NCI-H187 treated with DMSO at 0.1 percent for 48 hours (cell line): ENCODE data around the gene FOXP2.
"Not testable (repeated sequence)": the region's sequence is repeated elsewhere in the genome, so short reads cannot be mapped to it uniquely, and the experiment has no call there.

Source experiments
- DNase-seq: peaks from one replicate; lab custom pipeline; 2025; lab: John Stamatoyannopoulos, UW

Gene FOXP2

DNA sequence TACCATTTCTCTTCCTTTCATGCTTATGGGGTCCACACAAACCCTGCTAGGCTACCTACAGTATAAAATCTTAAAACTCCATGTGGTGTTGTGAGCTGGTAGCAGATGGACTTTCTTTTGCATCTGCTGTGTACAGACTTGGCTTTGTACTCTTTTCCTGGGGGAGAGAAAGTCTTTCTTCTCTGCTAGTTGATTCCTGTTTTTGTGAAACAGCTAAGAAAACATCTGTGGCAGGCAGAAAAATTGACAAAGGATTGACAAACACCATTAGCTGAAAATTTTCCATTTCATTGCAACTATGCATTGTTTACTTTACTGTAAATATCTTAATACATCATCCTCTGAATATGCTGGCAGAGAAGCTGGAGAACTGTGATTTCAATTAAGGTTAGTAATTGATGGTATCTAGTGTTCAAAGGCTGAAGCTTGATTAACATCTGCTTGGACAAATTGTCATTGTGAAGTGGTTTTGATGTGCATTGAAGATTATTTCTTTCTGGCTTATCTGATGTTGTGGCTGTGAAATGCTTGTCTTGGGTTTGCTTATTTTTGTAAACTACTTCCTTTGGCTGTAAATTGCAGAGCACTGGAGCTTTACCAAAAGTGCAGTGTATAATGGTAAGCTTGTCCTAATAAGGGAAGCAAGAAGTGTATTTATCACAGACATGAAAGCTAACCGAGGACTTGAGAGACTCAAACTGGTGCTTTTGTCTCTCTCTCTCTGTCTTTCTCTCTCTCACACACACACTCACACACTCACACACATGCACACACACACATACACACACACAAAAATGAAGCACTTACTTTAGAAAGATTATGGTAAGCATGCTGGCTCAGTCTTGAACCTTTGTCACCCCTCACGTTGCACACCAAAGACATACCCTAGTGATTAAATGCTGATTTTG lies at the start of gene FOXP2:
TSS of gene FOXP2 (plus strand) at position 660 of the 908 bp plus-strand sequence. CDS start 11,697 bp downstream, outside the sequence.
- peak; percentile 60 for DNase-seq

DNA sequence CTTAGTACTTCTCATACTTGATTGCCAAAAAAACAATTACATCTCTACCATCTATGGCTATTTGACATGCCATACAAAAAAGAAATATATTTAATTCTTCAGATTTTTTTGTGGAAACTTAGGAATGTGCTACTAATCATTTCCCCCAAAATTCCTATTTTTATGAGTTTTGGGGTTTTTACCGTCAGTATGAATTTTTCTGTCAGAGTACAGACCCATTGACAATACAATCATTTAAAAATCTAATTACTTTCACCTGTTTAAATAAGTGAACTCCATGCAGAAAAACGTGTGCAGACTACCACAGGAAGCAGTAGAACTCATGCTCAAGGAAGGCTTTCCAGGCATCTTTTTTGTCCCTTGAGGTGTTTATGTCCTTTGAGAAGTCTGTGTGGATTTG lies 48.8 kb upstream of the FOXP2 start:
- DNase-seq: no peak

DNA sequence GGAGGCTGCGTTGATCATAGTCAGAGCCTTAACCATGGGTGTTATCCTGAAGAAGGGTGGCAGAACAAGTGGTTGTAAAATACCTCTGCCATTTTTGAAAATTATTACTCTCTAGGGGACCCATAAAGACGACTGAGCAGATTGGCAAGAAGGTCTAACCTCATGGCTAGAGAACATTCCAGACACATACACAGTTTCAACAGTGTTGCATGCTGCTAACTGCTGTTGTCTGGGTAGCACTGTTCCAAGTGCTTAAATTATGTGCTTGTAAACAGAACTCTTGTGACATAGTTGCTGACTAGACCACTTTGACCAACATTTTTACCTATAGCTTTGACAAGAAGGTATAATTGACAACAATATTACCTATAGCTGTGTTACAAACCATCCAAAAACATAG lies 46.1 kb upstream of the FOXP2 start:
- DNase-seq: no peak

DNA sequence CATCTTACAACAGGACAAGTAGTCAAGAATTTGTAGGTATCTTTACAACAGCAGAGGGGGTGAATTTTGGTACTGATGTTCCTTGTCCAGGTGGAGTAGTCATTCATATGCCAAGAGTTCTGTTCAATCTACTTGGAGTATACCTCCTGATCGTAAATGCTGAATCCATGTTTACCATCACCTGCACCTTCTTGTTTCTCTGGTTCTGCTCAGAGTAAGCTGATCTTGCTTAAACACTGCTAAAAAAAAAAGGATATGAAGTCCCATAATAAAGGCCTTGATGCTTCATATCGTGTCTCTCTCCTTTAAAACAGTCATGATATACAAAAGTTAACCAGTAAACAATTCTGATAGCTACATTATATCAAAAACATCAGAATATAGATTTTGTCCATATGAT lies 45.3 kb upstream of the FOXP2 start:
- DNase-seq: no peak

DNA sequence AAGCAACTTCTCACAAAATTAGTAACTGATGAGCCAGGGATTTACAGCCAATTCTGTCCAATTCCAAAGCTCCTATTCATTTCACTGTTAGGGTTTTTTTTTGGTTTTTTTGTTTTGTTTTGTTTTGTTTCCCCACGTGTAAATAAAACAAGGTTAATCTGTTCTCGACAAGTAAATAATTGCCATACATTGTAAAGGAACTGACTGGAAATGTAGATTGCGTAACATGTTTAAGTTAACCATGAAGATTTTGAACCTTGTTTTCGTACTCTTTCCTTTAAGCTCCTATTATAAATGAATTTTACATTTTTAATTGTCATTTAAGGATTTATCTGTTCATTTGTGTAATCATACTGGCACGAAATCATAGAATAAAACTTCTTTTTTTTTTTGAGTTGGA lies 42.0 kb upstream of the FOXP2 start:
- no peak for DNase-seq

DNA sequence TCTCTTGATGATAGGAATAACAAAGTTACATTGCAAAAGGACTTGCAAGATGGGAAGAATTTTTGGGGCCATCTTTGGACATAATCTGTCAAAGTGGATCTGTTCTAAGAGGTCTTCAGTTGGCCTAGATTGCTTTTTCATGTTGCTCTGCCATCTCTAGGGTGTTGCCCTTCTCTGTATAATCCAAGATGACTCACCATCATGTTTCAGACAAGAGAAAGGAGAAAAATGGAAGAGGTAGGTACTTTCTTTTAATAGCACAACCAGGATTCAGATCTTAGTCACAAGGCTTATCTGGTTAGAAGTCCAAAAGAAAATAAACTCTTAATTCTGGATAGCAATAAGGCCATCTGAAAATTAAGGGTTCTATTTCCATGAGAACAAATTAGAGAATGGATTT lies 38.7 kb upstream of the FOXP2 start:
- no peak for DNase-seq

DNA sequence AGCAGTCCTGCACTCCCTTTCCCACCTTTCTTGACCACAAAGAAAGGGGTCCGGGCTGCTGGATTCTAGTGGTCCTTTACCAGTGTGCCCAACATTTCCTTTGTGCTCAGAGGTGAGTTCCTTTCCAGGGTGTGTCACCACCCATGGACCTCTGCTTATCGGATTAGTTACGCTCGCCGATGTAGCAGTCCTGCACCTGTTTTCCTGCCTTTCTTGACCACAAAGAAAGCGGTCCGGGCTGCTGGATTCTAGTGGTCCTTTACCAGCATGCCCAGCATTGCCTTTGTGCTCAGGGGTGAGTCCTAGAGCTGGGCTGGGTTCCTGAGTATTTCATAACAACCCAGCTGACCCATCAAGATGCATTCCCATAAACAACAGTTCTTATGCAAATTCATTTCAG lies 30.7 kb upstream of the FOXP2 start:
- not testable (repeated sequence) for DNase-seq

DNA sequence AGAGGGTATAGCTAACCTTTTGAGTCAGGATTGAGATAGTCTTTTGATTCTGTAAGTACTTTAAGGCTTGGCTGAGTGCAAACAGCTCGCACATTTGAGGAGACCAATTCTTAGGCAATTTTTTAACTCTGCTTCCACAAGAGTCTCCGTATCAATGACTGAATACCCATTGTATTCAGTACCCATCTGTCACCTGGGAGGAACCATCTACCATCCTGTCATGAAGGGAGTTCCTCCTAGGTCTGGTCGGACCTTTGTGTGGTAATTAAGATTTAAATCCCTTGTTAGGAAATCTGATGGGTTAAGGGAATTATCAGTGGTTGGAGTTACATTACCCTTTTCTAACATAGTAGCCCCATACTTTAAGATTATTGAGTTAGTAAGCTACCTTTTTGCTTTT lies 30.3 kb upstream of the FOXP2 start:
- not testable (repeated sequence) for DNase-seq

DNA sequence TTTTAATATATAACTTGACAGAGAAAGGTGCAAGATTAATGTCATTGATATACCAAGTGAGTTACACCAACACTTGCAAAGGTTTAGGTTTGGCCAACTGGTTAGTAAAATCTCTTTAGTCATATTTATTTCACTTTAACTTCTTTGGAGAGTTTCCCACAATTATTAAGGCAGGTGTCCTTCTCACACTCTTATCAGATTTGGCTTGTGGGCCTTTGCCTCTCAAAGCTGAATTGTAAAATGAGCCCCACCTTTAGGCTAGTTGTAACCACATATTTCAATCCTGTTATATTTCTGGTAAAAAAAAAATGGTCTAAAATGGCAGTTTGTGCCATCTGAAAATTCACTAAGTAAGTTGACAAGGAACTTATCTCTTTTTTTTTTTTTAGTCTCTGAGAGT lies 26.6 kb upstream of the FOXP2 start:
- DNase-seq: no peak

DNA sequence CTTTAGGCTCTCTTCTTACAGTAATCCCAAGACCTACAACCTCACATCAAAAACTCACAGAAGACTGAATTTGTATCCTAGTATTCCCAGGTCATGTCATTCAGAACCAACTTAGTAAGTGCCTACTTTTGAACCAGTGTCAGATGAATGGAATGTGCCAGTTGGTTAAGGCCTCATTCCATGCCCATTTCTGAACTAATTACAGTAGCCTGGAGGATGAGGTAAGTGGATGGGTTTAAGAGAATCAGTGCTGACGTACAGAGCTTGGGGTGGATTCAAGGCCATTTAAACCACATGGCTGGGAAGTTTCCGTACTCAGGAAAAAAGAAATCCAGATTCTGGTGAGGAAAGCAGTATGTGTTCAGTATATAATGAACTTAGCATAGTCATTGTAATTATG lies 21.9 kb upstream of the FOXP2 start:
- DNase-seq: no peak

DNA sequence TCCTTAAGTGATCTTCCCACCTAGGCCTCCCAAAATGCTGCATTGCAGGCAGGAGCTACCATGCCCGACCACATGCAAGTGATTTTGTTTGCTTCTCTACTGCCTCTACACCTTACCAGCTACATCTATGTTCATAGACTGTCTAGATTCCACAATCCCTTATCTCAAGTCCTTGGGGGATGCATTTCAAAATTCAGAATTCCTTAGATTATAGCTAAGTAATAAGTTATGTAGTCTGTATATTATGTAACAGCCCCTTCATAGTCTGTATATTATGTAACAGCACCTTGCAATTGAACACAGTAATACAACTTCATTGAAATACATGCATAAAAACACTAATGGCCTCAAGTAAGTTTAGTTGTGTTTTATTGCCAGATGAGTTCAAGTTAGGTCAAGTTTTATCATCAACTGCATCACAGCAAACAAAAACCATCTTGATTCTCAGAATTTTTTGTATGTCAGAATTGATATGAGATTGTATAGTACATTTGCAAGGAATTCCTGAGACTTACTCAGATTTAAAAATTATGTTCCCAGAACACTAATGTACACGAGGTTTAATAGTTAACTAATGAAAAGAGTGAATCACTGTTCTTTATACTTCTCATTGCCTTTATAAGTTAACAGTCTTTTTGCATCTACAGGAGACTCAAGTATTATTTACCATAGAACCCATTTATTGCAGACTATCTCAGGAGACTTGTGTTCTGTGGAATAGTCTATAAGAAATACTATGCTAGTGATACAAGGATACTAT lies 11.6 kb upstream of the FOXP2 start:
- DNase-seq: no peak

DNA sequence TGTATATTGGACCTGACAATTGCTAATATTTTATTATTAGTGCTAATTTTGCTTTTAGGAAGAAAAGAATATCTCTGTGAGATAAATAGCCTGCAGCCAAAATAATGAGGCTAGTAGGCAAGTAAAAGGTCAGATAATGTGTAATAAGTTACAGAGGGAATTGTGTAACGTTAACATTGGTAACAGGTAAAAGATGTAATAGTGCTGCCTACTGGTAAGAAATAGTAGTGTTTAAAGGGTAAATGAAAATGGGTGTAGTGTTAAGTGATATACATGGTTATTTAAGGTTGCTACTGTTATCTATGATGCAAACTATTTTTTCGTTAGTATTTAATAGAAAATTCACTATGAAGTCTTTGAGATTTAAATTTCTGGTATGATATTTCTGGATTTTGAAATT lies 9.2 kb upstream of the FOXP2 start:
- DNase-seq: no peak

DNA sequence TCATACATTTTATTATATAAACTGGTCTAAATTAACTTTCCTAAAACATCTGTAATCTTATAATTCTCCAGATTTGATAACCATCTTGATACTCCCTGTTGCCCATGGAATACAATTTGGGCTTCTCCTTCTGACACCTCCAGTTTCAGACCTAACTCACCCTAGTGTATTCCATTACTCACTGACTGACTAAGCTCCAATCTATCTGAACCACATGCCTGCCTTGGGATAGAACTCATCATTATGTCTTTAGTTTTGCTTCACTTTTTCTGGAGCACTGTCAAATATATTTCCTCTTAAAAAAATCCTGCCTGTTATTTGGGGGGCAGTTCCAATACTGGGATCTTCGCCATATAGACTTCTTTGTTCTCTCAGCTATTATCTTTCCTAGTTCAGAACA lies 4.9 kb upstream of the FOXP2 start:
- no peak for DNase-seq

DNA sequence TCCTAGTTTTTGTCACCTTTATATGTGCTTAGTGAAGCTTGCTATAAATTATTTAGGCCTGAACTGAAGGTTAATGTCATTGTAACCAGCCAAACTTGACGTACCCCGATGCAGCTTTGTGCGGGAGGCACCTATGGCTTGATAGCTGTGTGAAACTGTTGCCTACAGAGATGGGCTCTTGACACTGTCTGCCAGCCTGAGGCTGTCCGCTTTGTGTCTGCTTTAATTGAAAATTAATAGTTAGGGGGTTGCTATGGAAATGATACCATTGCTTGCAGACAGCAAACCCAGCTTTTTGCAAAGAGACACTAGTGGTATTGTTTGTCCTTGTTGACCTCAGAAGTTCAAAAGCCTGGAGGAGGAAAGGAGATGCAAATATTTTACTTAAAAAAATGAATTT lies 2.1 kb upstream of the FOXP2 start:
- DNase-seq: no peak

DNA sequence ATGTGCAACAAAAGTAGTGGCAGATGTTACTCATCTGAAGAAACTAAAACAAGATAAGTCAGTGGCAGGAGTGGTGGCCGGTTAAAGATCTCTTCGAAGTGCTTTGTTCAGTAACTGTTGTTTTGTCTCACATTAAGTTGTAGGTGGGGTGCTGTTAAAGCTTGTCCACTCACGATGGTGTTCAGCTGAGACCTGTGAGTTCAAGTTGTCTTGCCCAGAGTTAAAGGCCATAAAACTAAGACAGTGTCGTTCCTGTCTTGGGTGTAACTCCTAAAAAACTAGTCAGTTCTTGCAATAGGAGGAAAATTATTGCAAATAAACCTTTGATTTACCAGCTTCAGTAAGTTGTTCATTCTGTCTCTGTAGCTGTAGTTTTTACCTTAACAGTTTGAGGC lies 857 bp upstream of the FOXP2 start:
- DNase-seq: no peak

DNA sequence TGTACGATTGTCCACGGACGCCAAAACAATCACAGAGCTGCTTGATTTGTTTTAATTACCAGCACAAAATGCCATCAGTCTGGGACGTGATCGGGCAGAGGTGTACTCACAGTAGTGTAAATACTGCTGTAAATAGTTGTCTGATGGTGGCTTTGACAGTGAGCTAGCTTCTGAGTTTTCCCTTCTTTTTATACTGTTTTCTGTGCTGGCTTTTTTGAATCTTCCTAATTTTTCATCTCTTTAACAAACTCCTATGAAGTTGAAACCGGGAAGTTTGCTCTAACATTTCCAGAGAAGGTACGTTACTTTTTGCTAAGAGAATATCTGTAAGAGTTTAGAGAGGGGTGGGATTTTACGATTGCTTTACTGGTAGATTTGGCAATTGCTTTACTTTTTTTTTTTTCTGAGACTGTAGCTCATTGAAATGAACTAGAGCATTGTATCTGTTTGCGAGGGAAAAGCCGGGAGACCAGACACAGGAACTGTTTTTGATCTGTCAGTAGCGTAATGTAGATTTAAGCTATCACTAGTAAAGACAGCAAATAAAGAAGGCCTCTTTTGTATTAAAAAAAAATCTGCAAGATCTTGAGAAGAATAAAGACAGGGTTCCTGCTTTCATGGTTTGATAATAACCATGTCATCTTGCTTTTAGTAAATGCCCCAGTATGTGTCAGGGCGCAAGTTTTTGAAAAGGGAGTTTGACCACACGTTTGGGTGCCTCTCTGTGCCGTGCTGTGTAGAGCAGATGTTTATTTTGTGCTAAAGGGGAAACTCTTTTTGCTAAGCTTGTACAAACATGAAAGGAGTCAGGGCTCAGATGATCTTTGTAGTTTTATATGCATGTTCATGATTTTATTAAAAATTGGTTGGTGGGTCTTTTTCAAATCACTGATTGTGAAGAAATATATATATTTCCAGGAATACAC lies 712 bp downstream of the FOXP2 start:
- DNase-seq: no peak

DNA sequence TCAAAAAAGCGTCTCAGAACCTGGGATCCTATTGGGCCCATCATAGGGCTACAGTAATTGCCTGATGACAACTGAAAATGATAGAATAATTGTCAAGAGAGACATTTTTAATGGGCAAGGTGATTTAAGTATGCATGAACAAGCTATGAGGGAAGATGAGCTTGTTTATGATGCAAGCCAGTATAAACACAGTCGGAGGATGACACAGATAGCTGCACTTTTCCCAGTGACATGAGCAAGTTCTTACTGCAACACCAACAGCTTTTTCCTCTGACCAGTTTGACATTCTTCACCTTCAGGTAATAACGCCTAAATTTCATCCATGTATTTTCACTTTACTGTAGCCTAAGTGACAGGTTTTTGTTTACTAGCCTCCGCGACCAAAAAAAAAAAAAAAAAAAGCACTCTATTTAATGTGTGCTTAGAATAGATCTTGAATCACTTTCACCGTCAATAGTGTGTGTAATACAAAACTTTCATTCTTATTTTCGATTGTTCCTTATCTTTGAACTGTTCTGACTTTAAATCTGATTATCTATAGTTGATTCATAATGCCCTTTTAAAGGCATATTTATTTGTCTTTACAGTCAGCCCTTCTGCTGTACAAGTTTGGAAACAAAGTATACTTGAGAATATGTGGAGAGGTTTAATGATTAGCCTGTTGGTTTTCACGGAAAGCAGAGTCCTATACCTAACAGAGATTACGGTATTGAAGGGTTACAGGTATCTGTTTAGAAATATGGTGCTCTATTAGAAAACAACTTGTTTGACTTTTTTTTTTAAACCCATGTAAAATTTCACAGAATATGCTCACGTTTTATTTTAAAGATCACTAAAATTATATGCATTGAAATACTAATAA lies 1.7 kb downstream of the FOXP2 start:
- DNase-seq: peak; percentile 33

DNA sequence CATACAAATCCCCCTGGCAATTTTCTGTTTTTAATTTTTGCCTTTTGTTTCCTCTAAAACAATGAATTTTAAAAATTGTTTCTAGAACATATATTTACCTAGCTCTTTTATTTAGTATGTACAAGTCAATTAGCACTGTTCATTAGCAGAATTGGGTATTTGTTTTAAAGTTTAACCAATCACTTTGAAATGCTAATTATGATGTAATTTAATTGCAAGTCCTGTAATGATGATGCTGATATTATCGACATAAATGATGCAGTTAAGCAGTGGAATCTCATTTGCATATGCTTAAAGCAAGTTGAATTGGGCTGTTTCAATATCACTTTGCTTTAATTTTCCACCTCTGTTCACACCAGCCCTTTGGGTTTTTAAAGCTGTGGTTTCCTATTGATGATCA lies 2.7 kb downstream of the FOXP2 start:
- no peak for DNase-seq

DNA sequence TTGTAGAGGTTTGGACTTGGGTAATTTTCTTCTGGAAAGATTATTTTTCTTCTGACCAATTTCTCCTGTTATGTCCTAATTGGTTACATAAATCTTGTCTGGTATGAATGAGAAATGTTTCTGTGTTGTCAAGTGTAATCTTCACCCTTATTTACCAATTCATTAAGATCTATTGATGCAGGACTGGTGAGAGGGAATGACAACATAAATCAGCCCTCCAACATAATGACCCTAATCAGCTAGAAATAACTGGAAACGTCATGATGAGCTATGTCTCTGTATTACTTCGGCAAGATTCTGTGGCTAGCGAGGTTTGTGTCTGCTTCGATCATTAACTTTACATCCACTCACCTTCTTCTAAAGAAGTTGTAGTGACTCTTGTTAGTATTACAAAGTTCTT lies 3.5 kb downstream of the FOXP2 start:
- no peak for DNase-seq

DNA sequence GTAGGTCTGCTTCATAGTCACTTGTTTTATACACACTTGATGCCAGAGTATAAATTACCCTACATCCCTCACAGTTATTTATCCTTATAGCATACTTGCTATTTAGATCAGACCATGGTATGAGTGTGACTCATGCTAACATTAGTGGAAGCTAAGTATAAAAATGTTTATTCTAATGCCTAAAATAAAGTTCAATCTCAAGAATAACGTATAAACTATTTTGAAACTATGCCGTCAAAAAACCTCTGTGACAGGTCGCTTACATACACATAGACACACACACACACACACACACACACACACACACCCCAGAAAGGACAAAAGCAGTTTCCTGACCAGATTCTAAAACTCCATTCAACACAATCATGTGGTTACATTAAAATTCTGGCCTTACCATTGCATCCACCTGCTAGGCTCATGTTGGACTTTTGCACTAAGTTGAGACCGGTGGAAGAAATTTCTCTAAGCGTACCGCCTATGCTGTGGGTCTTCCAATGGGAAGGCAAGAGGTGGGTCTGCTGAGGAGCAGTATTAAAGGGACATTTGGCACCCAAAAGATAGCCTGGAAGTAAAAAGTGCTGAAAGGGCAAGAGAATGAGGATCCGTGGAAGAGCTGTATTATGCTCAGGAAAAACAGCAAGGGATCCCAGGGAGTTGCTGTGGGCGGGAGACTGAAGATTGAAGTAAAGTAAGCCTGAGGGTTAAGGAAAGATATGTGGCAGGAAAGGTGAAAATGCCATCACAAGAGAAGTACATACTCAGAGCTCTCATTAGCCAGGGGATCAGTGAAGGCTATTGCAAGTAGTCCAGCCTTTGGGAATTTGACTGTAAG lies 5.0 kb downstream of the FOXP2 start:
- no peak for DNase-seq
